GM19468 (cell line): Measurements from ENCODE around the gene UBAP2.

Source experiments
- ATAC-seq: cut with Tn5 transposase; IDR thresholded peaks from one replicate; pipeline ENCODE4 v1.9.1; 2021; ENCODE audit warnings: mild to moderate bottlenecking, moderate library complexity, moderate number of reproducible peaks; ENCODE audit not compliant: unreplicated experiment; ENCODE audit errors: extremely low read depth

The UBAP2 gene

GRCh38 chr9:33926746-33927485, 121.8 kb downstream of the UBAP2 start:
- no peak for ATAC-seq

DNA sequence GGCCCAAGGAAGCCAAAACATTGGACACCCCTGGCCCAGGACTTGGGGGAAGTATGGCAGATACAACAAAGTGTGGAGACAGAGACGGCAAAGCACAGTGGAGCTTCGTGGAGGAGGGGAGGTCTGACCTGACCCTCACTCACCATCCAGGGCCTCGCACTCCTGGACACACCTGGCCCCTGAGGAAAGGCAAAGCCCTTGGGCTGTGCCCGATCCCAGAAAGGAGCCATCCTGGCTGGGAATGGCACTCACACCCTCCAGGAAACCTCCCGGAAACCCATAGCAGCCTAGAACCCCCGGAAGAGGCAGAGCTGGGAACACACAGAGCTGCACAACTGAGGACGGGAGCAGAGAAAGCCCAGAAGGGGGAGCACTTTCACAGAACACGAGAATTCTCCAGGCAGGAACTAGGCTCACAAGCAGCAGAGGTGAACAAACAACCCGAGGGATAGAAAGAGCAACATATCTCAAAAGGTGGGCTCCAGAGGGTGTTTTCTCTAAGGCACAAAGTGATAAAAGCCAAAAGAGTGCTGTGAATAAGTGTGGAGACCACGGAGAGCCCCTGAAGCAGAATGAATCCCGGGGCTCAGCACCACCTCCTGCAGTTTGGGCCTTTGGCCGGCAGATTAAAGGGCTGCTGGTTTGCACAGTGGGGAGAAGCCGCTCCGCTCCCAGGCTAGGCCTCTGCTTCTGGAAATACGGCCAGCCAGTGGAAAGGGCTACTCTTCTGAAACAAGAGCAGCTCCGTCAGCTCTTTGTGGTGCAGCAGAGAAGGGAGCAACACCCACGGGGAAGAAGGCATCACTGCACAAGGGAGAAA, 123.5 kb downstream of the UBAP2 start:
- ATAC-seq = no peak

DNA sequence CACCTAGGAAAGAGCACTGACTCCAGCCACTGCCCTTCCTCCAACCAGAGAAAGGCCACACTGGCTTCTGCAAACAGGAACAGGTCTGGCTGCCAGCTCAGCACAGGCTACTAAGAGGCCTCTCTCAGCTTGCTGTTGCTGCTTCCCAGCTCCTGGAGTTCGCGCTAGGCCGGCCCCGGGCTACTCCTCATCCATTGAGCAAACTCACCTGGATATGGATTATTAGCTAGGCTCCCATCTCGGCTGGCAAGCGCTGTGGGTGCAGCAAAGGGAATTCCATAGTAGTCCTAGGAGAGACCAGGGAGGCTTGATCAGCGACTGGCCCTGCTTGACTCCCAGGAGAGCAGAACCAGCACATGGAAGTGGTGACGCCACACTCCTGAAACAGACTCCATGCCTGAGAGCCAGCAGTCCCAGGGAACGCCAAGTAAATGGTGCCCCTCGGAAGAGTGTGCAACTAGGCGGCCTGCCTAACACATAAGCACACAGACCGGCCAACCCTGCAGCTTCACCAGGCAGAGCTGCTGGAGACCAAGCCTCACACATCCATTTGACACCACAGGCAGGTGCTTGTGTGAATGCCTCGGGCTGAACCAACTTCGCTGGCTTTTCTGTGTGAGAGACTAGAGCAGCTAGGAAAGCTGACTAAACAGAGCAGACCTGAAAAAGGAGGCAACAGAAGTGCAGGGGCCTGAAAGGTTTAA, 124.5 kb downstream of the UBAP2 start:
- no peak for ATAC-seq

DNA sequence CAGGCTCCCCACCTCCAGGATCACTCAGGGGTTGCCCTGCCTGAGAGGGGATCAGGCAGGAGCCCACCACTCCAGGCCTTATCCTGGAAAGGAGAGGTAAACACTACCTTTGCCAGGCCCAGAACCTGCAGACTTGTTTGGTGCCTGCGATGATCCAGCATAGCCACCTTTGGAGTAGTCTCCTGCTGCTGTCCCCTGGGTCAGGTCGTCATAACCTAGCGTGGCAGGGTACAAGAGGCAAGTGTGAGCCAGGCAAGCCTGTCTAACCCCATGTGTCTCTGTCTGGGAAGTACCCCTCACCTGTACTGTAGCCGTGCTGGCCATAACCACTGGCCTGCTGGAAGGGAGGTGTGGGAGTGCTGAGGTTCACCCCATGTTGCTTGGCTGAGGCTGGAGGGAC, 125.6 kb downstream of the UBAP2 start:
- no peak for ATAC-seq

DNA sequence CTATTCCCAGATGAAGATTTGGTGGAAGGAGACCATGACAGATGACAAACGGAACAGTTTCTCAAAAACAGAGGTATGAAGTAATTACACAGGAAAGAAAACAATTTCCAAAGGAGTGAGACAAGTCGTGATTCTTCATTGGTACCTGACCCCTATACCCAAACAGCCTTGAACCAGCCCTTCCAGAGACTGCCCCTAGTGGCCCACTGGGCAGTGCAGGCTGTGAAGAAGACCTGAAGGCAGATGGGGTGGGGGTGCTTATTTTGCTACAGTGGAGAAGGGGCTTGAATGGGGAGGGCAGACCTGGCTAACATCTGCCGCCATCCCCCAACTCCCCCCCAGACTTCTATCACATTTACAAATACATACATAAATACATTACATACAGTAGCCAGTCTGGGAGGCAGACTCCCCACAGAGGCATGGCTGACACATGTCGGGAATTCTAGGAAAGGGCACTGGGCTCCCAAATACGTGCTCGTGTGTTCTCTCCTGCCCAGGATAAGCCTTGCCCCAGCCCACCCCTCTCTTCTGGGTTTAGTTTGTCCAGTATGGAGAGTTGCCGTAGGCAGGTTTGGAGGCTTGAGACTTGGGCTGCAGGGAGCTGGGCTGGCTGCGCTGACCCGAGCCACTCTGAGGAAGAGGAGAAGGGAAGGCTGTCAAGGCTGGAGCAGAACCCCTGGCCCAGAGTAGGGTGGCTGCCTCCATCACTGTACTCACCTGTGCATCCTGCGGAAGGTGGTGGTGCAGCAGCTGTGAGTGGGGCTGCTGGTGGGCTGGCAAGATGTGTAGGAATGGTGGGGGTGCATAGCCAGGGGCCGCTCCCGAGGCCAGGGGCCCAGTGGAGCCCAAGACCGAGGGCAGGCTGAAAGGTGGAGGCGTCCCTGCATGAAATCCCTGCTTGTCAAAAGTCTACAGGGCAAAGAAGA, 126.5 kb downstream of the UBAP2 start:
- ATAC-seq = no peak

DNA sequence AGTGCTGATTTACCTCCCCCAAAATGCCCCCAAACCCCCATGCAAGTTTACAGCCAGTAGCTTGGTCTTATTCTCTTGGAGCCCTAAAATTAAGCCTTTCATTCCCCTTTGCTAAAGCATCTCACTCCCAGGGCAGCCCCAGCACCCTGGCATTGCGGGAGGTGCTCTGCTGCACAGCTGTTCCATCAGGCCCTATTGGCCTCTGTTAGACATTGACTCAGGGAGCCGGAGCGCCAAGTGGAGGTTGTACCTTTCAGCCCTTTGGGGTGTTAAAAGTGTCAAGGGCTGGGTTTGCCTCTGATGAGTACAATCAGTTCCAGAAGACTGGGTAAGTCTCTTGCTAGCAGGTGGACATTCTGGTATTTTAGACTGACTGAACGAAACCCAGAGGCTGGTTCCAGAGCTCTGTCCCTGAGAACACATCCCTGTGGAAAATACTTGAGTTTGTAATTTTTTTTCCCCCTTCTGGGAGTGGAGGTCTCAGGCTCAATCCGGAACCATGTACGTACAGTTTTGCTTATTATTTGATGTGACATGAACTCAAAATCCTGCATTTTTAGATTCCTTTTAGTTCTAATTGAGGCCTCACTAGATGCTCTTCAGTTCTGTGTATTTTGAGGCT, 129.3 kb downstream of the UBAP2 start:
- ATAC-seq = no peak

GRCh38 chr9:33917036-33917435, 131.7 kb downstream of the UBAP2 start:
- ATAC-seq = no peak

- ATAC-seq = no peak
These were observed 133.6 kb downstream of the UBAP2 start for GRCh38 chr9:33914887-33915628.

DNA sequence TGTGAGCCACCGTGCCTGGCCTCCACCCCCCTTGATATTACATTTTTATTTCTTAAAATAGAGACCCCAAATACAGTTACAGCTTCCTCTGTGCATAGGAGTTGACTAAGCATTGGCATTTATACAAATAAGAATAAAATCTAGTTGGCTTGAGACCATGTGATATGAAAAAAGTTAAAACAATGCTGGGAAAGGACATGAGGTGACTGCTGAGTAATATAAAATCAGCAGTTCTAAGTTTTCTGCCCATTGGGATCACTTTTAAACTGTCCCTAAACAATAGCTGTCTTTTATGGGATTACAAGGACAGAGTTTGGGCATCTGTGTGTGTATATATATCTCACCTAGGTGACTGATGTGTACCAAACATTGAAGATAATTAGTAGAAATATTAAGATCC, 135.1 kb downstream of the UBAP2 start:
- no peak for ATAC-seq

- no peak for ATAC-seq
These were observed 139.9 kb downstream of the UBAP2 start for GRCh38 chr9:33908749-33909148.

DNA sequence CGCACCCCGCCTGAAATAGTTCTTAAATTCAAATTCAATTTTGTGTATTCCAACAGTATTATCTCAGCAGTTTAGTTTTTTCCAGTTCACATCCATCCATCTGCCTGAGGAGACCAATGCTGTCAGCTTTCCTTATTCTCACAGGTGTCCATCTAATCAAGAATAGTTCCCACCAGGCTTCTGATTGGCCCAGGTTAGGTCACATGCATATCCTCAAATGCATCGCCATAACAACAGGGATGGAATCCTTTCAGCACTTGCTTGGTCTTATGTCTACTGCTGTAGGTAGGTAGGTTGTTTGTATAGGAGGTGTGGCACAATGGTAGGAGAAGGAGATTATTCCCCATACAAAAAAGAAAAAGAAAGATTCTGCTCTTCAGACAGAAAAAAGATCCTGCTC, 140.6 kb downstream of the UBAP2 start:
- ATAC-seq = no peak

DNA sequence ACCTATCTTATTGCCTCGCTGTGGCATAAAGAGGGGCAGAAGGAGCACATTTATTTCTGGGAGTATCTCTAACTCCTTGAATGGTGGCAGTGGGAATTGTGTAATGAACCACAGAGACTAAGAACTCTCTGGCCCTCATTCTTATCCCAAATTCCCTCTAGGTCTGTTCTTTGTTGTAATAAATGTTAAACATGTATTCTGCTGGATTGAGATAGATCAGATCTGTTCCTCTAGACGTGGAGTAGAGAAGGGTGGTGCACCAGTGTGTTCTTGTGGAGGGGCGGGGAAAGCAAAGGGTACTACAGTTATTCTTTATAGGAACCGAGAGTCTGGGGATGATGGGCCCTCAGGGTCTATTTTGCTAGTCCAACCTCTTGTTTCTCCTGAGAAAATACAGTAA, 141.3 kb downstream of the UBAP2 start:
- no peak for ATAC-seq

DNA sequence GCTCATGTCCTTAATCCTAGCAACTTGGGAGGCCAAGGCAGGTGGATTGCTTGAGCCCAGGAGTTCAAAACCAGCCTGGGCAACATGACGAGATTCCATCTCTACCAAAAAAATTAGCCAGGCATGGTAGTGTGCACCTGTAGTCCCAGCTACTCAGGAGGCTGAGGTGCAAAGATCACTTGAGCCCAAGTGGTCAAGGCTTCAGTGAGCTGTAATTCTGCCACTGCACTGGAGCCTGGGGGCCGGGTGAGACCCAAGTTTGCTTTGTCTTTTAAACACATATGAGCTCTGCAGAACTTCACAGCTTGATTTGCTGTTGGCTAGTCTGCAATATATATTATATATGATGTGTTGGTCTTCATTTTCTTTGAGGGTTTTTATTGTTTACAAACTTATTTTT, 141.9 kb downstream of the UBAP2 start:
- ATAC-seq = no peak

DNA sequence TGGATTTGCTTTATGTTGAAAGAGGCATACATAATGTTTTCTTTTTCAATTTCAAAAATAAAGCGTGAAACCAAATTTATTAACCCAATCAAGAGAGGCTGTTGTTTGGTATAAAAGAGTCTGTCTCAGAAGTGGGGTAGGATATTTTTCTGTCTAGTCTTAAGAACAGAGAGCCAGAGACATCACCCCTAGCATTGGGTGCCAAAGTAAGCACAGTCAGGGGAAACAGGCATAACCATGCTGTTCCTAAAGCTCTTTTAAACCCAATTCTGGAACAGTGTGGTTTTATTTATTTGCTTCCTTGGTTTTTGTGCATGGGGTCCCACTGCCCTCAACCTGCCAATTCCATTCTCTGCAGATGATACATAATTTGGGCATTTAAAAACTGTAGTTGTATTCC, 143.6 kb downstream of the UBAP2 start:
- ATAC-seq = no peak

GRCh38 chr9:33903157-33903780, 145.4 kb downstream of the UBAP2 start:
- ATAC-seq = no peak

- no peak for ATAC-seq
These were observed 154.4 kb downstream of the UBAP2 start for GRCh38 chr9:33894316-33894715.

GRCh38 chr9:33893861-33894260, 154.8 kb downstream of the UBAP2 start:
- ATAC-seq = no peak

DNA sequence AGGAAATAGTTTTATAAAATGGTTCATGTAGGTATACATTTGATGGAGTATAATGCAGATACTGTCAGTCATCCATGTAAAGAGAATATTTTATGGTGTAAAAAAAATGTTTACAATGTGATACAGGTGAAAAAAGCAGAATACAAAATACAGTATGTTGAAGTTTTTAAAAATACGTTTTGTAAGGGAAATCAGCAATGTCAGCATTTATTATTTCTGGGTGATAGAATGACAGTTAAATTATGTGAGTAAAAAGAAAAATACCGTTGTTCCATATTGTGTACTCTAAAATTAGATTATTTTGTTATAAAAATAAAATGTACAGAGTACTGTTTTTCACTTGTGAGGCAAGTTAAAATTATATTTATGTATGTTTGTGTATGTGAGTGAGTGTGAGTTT, 162.7 kb downstream of the UBAP2 start:
- no peak for ATAC-seq
